B cell (primary cell): ENCODE results near the gene SNCB.

ENCODE experiments used
- EZH2 ChIP-seq: IDR thresholded peaks from 2 replicates; pipeline ENCODE4 v1.6.1; 2012; ENCODE audit warnings: borderline replicate concordance, low read depth, mild to moderate bottlenecking, moderate library complexity, low read length; ENCODE audit not compliant: insufficient read depth, poor library complexity, severe bottlenecking
- TF ChIP-seq, protein P1 (sequence below): fragments of 200-600 bp; IDR thresholded peaks from one replicate; pipeline ENCODE4 v1.8.0; 2022; ENCODE audit warnings: antibody characterized with exemption, mild to moderate bottlenecking

GRCh38 chr5:176632745-176633144 is 2.4 kb upstream of the SNCB start:
- TF ChIP-seq, protein P1, sequence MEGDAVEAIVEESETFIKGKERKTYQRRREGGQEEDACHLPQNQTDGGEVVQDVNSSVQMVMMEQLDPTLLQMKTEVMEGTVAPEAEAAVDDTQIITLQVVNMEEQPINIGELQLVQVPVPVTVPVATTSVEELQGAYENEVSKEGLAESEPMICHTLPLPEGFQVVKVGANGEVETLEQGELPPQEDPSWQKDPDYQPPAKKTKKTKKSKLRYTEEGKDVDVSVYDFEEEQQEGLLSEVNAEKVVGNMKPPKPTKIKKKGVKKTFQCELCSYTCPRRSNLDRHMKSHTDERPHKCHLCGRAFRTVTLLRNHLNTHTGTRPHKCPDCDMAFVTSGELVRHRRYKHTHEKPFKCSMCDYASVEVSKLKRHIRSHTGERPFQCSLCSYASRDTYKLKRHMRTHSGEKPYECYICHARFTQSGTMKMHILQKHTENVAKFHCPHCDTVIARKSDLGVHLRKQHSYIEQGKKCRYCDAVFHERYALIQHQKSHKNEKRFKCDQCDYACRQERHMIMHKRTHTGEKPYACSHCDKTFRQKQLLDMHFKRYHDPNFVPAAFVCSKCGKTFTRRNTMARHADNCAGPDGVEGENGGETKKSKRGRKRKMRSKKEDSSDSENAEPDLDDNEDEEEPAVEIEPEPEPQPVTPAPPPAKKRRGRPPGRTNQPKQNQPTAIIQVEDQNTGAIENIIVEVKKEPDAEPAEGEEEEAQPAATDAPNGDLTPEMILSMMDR, result no peak
- TF ChIP-seq EZH2, result no peak
